HEK293T (cell line): ENCODE measurements around the gene SLC8B1.

Experiments
- CTCF ChIA-PET: fragments of 350-600 bp; formaldehyde crosslinking; extraction: SDS; loops from one replicate; lab custom pipeline; 2021; ENCODE audit warnings: antibody characterized with exemption, inconsistent platforms; lab: Yijun Ruan, JAX
- POLR2A ChIA-PET: fragments of 350-600 bp; formaldehyde crosslinking; extraction: SDS; loops from one replicate; lab custom pipeline; 2020; ENCODE audit warnings: antibody characterized with exemption, inconsistent platforms; lab: Yijun Ruan, JAX
- DNase-seq: peaks from one replicate; pipeline ENCODE4 v3.0.0; 2012; ENCODE audit warnings: mixed read lengths; ENCODE audit errors: extremely low spot score
- ARNT ChIP-seq: fragments of 450-650 bp; IDR thresholded peaks from 2 replicates; pipeline ENCODE4 v1.6.1; 2017; ENCODE audit warnings: mild to moderate bottlenecking
- BHLHE40 ChIP-seq: fragments of 450-650 bp; IDR thresholded peaks from 2 replicates; pipeline ENCODE4 v1.6.1; 2016; ENCODE audit warnings: mild to moderate bottlenecking, moderate library complexity, borderline replicate concordance
- CTBP1 ChIP-seq: fragments of 450-650 bp; IDR thresholded peaks from 2 replicates; pipeline ENCODE4 v1.6.1; 2016; ENCODE audit warnings: borderline replicate concordance
- ELF4 ChIP-seq: fragments of 450-650 bp; IDR thresholded peaks from 2 replicates; pipeline ENCODE4 v1.6.1; 2017; ENCODE audit warnings: antibody characterized with exemption
- FOXA1 ChIP-seq: fragments of 450-650 bp; IDR thresholded peaks from 2 replicates; pipeline ENCODE4 v1.6.1; 2016; ENCODE audit warnings: mild to moderate bottlenecking
- FOXK2 ChIP-seq: fragments of 450-650 bp; IDR thresholded peaks from 2 replicates; pipeline ENCODE4 v1.6.1; 2016; ENCODE audit warnings: mild to moderate bottlenecking
- FOXM1 ChIP-seq: fragments of 450-650 bp; IDR thresholded peaks from 2 replicates; pipeline ENCODE4 v1.6.1; 2017; ENCODE audit warnings: mild to moderate bottlenecking, borderline replicate concordance
- HDGF ChIP-seq: fragments of 450-650 bp; IDR thresholded peaks from 2 replicates; pipeline ENCODE4 v1.6.1; 2017; ENCODE audit warnings: antibody characterized with exemption, borderline replicate concordance
- L3MBTL2 ChIP-seq: fragments of 450-650 bp; conservative IDR thresholded peaks from 2 replicates; pipeline ENCODE4 v1.6.1; 2016; ENCODE audit warnings: mild to moderate bottlenecking
- LEF1 ChIP-seq: fragments of 450-650 bp; IDR thresholded peaks from 2 replicates; pipeline ENCODE4 v1.6.1; 2017; ENCODE audit warnings: mild to moderate bottlenecking, borderline replicate concordance
- NFRKB ChIP-seq: fragments of 450-650 bp; IDR thresholded peaks from 2 replicates; pipeline ENCODE4 v1.6.1; 2016; ENCODE audit warnings: mild to moderate bottlenecking, moderate library complexity
- SP1 ChIP-seq: fragments of 450-650 bp; IDR thresholded peaks from 2 replicates; pipeline ENCODE4 v1.6.1; 2017
- SUZ12 ChIP-seq: fragments of 450-650 bp; IDR thresholded peaks from 2 replicates; pipeline ENCODE4 v1.6.1; 2016; ENCODE audit warnings: mild to moderate bottlenecking
- TARDBP ChIP-seq: fragments of 450-650 bp; IDR thresholded peaks from 2 replicates; pipeline ENCODE4 v1.6.1; 2016
- ZNF384 ChIP-seq: fragments of 450-650 bp; IDR thresholded peaks from 2 replicates; pipeline ENCODE4 v1.6.1; 2016
- TF ChIP-seq, protein P1 (sequence below): fragments of 450-650 bp; IDR thresholded peaks from 2 replicates; pipeline ENCODE4 v1.6.1; 2016

SLC8B1 gene

DNA sequence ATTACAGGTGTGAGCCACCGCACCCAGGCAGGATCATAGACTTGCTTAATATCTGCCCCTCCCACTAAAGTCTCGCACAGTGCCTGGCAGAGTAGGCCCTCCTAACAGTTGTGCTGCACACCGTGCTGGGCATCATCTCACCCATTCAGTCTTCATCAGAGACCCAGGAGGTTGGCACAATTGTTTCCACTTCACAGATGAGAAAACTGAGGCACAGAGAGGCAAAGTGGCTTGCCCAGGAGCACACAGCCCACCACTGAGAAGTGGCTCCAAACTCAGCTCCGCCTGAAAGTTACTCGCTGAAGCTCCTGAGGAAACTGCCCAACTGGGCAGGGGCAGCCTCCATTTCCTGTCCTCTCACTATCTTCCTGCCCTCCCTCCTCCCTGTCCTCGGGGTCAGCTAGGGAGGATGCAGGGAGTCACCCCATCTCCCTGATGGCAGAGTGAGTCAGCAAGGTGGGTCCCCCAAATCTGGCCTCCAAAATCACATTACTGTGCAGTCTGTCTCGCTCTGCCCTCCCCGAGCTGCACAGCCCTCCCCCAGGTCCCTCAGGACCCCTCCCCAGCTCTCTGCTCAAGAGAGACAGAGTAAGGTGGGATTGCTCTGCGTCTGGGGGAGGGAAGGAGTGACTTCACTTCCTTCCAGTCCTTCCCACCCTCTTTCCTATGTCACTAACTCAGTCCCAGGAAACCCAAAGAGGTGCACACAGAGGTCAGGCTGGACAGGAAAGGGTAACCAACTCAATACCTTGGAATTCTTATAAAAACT, 5.7 kb downstream of the SLC8B1 start:
- ChIA-PET CTCF (no interaction called here), POLR2A (no interaction called here)
- no peak for DNase-seq
- TF ChIP-seq HDGF (no peak), NFRKB (no peak), L3MBTL2 (no peak), FOXM1 (no peak), FOXA1 (no peak), TARDBP (no peak), ARNT (no peak), CTBP1 (no peak)

DNA sequence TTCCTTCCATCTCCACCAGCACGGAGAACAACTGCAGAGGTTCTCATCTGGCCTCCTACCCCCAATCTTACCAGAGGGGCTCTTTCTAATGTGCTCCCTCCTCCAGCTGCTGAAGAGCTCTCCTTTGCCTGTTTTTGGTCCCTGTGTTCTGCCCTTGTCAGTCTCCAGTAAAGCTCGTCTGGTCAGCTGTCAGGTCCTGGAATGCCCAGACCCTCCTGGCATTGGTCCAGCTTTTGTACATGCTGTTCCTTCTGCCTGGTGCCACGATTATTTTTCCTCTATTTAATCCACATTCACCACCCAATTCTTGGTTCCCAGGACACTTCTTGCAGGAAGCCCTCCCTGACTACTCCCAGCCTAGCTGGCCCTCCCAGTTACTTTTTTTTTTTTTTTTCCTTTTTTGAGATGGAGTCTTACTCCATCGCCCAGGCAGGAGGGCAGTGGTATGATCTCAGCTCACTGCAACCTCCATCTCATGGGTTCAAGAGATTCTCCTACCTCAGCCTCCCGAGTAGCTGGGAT, 6.5 kb downstream of the SLC8B1 start:
- ChIA-PET CTCF (interaction anchor here (0.9 kb wide), 1 partner anchor 97 kb away, joined by 3 read pairs; no protein-coding TSS in a partner anchor), POLR2A (no interaction called here)
- DNase-seq: no peak
- TF ChIP-seq SP1 (no peak), FOXM1 (no peak)

DNA sequence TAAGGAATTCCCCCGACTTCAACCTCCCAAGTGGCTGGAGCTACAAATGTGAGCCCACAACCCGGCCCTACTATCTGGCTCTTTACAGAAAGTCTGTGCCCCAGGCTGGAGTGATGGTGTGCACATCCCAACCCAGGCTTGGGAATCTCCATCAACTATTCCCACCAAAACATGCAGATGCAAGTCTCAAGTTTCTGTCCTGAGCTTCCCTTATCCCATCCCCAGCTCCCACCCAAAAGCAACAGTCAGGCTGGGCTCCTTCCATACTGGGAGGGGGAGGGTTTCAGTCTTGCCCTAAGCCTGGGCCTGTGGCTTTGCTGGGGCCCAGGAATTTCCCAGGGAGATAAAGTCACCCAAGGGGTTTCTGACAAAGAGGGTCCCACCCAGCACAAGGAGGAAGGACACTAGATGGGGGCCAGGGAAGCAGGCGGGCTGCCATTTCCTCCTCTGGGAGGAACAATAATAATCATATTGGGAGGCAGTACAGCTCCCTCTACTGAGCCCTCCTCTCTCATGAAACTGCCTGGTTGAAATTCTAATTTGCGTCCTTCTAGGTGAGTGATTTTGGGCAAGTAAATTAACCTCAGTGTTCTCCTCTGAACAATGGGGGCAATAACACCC, 8.0 kb downstream of the SLC8B1 start:
- ChIA-PET POLR2A (no interaction called here), CTCF (no interaction called here)
- DNase-seq: no peak
- no peak for TF ChIP-seq SP1
- TF ChIP-seq LEF1: no peak
- TF ChIP-seq FOXA1: no peak
- no peak for TF ChIP-seq L3MBTL2
- no peak for TF ChIP-seq ZNF384
- no peak for TF ChIP-seq BHLHE40
- TF ChIP-seq SUZ12: no peak
- no peak for TF ChIP-seq TARDBP
- no peak for TF ChIP-seq FOXM1
- no peak for TF ChIP-seq FOXK2

DNA sequence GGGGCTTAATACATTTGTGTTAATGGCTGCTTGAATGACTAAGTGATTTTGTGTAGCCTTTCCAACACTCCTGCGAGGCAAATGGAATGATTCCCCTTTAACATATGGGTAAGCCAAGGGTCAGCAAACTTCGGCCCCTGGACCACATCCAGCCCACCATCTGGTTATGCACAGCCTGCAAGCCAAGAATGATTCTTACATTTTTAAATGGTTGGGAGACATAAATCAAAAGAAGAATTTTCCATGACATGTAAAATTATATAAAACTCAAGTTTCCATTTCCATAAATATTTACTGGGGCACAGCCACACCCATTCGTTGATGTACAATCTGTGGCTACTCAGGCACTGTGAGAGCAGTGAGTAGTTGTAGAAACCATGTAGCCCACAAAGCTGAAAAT, 9.0 kb downstream of the SLC8B1 start:
- no peak for TF ChIP-seq FOXM1
- TF ChIP-seq TARDBP: no peak
- TF ChIP-seq FOXK2: no peak
- no peak for TF ChIP-seq CTBP1
- no peak for TF ChIP-seq FOXA1
- TF ChIP-seq SP1: no peak
- no peak for TF ChIP-seq ZNF384
- TF ChIP-seq, protein P1, sequence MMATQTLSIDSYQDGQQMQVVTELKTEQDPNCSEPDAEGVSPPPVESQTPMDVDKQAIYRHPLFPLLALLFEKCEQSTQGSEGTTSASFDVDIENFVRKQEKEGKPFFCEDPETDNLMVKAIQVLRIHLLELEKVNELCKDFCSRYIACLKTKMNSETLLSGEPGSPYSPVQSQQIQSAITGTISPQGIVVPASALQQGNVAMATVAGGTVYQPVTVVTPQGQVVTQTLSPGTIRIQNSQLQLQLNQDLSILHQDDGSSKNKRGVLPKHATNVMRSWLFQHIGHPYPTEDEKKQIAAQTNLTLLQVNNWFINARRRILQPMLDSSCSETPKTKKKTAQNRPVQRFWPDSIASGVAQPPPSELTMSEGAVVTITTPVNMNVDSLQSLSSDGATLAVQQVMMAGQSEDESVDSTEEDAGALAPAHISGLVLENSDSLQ: no peak
- no peak for TF ChIP-seq ARNT
- ChIA-PET POLR2A (no interaction called here), CTCF (no interaction called here)
- DNase-seq: no peak

DNA sequence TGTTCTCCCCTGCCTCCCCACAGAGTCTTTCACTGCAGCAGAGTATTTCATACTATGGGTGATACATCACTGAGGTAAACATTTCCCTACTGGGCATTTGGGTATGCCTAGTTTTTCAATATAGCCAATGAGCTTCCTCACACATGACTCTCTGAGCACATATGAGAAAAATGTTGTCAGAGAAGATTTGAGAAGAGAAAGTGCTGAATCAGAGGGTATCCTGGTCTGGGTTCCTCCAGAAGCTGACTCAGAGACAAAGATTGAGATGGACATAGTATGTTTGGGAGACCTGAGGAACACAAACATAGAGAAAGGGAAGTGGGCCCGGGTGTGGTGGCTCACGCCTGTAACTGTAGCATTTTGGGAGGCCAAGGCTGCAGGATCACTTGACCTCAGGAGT, 12.6 kb downstream of the SLC8B1 start:
- ChIA-PET POLR2A (no interaction called here), CTCF (no interaction called here)
- no peak for TF ChIP-seq L3MBTL2
- TF ChIP-seq FOXK2: no peak
- no peak for TF ChIP-seq SP1
- TF ChIP-seq ELF4: no peak
- TF ChIP-seq FOXM1: no peak
- no peak for TF ChIP-seq TARDBP
- TF ChIP-seq CTBP1: no peak
- TF ChIP-seq LEF1: no peak
- no peak for DNase-seq

DNA sequence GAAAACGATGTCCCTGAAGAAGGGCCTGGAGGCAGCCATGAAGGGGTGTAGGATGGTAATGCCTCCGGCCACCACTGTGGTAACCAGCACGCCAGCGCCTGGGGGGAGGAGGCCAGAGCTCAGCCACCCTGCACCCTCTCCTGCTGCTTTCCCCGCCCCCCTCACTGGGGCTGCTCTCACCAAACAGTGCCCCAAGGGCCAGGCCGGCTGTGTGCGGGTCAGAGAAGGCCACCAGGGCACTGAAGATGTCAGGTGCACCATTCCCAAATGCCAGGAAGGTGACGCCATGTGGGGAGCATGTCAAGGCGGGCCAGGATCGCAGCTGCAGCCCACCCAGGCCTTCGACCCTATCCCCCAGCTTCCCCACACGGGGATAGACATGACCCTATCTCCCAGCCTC, 14.5 kb downstream of the SLC8B1 start:
- no peak for TF ChIP-seq SP1
- TF ChIP-seq FOXK2: no peak
- TF ChIP-seq BHLHE40: no peak
- TF ChIP-seq, protein P1: no peak
- TF ChIP-seq SUZ12: no peak
- no peak for TF ChIP-seq ARNT
- ChIA-PET CTCF (no interaction called here), POLR2A (no interaction called here)
- DNase-seq: no peak

DNA sequence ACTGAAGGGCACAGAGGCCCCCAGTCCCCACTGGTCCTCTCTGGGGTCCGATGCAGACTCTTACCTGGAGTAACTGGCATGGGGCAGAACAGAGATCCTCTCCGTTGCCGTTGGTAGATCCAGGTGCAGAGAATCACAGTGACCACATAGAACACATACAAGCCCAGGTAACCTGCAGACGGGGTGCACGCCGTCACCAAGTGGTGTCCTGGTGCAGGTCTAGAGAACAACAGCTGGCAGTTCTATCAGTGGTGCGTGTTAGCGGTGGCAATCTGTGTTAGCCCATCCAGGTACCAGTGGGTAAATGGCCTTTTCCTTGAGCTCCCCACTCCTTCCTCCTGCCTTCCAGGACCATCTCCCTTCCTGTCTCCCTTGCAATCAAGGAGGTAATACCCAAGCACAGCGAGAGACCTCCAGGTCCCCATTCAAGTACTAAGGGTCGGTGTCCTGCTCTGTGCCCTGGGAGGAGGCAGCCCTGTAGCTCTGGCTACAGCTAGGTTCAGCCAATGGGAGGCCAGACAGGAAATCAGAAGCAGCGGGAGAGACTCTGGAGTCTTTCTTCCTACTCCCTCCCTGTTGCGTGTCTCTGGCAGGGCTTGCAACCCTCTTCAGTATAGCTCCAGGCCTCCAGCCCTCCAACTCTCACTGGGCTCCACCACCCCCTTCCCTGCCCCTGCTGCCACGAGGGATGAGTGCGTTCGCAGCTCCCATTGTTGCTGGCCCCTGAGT, 15.8 kb downstream of the SLC8B1 start:
- POLR2A ChIA-PET: interaction anchor here (0.8 kb wide), 1 partner anchor 103 kb away, joined by 3 read pairs; the partner anchor contains the start of gene SDSL
- CTCF ChIA-PET: no interaction called here

More for the DNA sequence above, 15.8 kb downstream of the SLC8B1 start:
- no peak for DNase-seq
- TF ChIP-seq LEF1 (no peak), BHLHE40 (no peak), FOXM1 (no peak), HDGF (no peak), FOXA1 (no peak), ELF4 (no peak), CTBP1 (no peak), TARDBP (no peak), L3MBTL2 (no peak), ARNT (no peak), ZNF384 (no peak), SP1 (no peak), SUZ12 (no peak)
- TF ChIP-seq, protein P1: no peak
